Fibroblast of peridontal ligament (primary cell): ENCODE measurements around the gene POLD2.
"Not testable (repeated sequence)": the region's sequence is repeated elsewhere in the genome, so short reads cannot be mapped to it uniquely, and the experiment has no call there.

Source experiments
- DNase-seq: peaks from one replicate; pipeline ENCODE4 v3.0.0-alpha.2; 2010; ENCODE audit errors: extremely low read depth

POLD2 gene

GRCh38 chr7:44123190-44124003 lies at the start of gene POLD2:
TSS of gene POLD2 (minus strand) at chr7:44123548. CDS start at chr7:44122053, 1,495 bp downstream.
- peak; percentile 90 for DNase-seq

- no peak for DNase-seq
Observed at GRCh38 chr7:44172803-44173424, 49.6 kb upstream of the POLD2 start.

GRCh38 chr7:44172352-44172751 lies 49.0 kb upstream of the POLD2 start:
- no peak for DNase-seq

GRCh38 chr7:44171901-44172300 lies 48.6 kb upstream of the POLD2 start:
- not testable (repeated sequence) for DNase-seq

- DNase-seq, result no peak
Observed at GRCh38 chr7:44167920-44168319, 44.6 kb upstream of the POLD2 start.

GRCh38 chr7:44163591-44163990 lies 40.2 kb upstream of the POLD2 start:
- DNase-seq, result peak; percentile 98

GRCh38 chr7:44162785-44163395 lies 39.5 kb upstream of the POLD2 start:
- DNase-seq, result no peak

GRCh38 chr7:44162179-44162578 lies 38.8 kb upstream of the POLD2 start:
- DNase-seq, result peak; percentile 5

GRCh38 chr7:44161371-44161770 lies 38.0 kb upstream of the POLD2 start:
- DNase-seq, result no peak

GRCh38 chr7:44159824-44160630 lies 36.7 kb upstream of the POLD2 start:
- no peak for DNase-seq

- DNase-seq, result no peak
Observed at GRCh38 chr7:44158873-44159631, 35.7 kb upstream of the POLD2 start.

- no peak for DNase-seq
Observed at GRCh38 chr7:44158096-44158872, 34.9 kb upstream of the POLD2 start.

GRCh38 chr7:44157116-44158080 lies 34.0 kb upstream of the POLD2 start:
- DNase-seq, result no peak

GRCh38 chr7:44156453-44157010 lies 33.2 kb upstream of the POLD2 start:
- DNase-seq, result no peak

- DNase-seq, result no peak
Observed at GRCh38 chr7:44155191-44156185, 32.1 kb upstream of the POLD2 start.

GRCh38 chr7:44154703-44155102 lies 31.4 kb upstream of the POLD2 start:
- no peak for DNase-seq

- DNase-seq, result no peak
Observed at GRCh38 chr7:44153948-44154335, 30.6 kb upstream of the POLD2 start.
